Ovary (tissue), 9 donors: ENCODE measurements around the gene POP4. TPM values are rescaled to one million over a fixed set of nuclear protein-coding genes. Genes with fewer than 3 reads are reported as not detected.

Experiments
- DNase-seq, 5 donors: peaks; one replicate each; pipeline ENCODE4 v3.0.0-alpha.2; 2019 to 2020
- H3K27ac ChIP-seq, 2 donors: fragments of 200-600 bp; one replicate each; pipeline versions ENCODE4 v1.5.1 to v1.8.0; 2019 to 2022
- H3K27me3 ChIP-seq: fragments of 200-600 bp; one replicate; pipeline ENCODE4 v1.8.0; 2022
- H3K36me3 ChIP-seq: fragments of 200-600 bp; sonication (generic); one replicate; pipeline ENCODE4 v1.5.1; 2019
- H3K4me1 ChIP-seq: one replicate; pipeline ENCODE4 v1.8.1; 2013; ENCODE audit warnings: mild to moderate bottlenecking, moderate library complexity; ENCODE audit not compliant: insufficient read depth
- H3K4me3 ChIP-seq: fragments of 200-600 bp; sonication (generic); one replicate; pipeline ENCODE4 v1.5.1; 2017
- H3K9me3 ChIP-seq, 2 donors: fragments of 200-600 bp in 1 of 2; sonication (generic) in 1 of 2; one replicate each; pipeline versions ENCODE4 v1.5.1 to v1.8.1; 2013 to 2019; ENCODE audit warnings: mild to moderate bottlenecking in 1 of 2, moderate library complexity in 1 of 2
- EP300 ChIP-seq: sonication (generic); formaldehyde crosslinking; IDR thresholded peaks from one replicate; pipeline ENCODE4 v1.6.1; 2017; ENCODE audit warnings: antibody characterized with exemption
- POLR2A ChIP-seq: fragments of 450-650 bp; IDR thresholded peaks from one replicate; pipeline ENCODE4 v1.6.1; 2017; ENCODE audit warnings: antibody characterized with exemption, mild to moderate bottlenecking, moderate library complexity
- WGBS, 3 donors: extraction: QIAGEN DNeasy Blood & Tissue Kit in 1 of 3; methylation state at CpG; one replicate each; pipeline versions ENCODE4 v1.1.5 to v1.1.7; 2013 to 2017; 5-methylcytosine and 5-hydroxymethylcytosine counted together
- intact Hi-C, 4 donors: fragments of 100-400 bp; cut with DNase I; formaldehyde crosslinking; loops; one replicate each; pipeline versions ENCODE4 v1.11.0 to v1.15.1; 2022 to 2023
- polyA plus RNA-seq, 2 donors: library from polyadenylated mRNA; stranded (reverse); fragments of 200-250 nt in 1 of 2; fragments of 350-450 nt in 1 of 2; fragmentation: Illumina TruSeq in 1 of 2; extraction: RNeasy Lipid Tissue Mini Kit (QIAGEN cat#74804) in 1 of 2; gene quantifications; one replicate each; pipeline ENCODE4 v1.2.3, GENCODE V29; 2013 to 2014
- total RNA-seq, 7 donors: library from RNA; depleted of rRNA in 2 of 7; stranded (reverse); fragments of >200 nt in 2 of 7; fragmentation: NEBNext Ultra II Directional in 3 of 7; extraction: Animal tissue kit (Norgen Biotek cat#: 25700) in 3 of 7; gene quantifications; one replicate each; pipeline versions ENCODE4 v1.1.0 to v1.2.4, GENCODE V29; 2016 to 2023
- TF ChIP-seq, protein P1 (sequence below), 3 donors: fragments of 450-650 bp in 2 of 3; fragments of 200-600 bp in 1 of 3; IDR thresholded peaks; one replicate each; pipeline versions ENCODE4 v1.5.1 to v1.8.0; 2016 to 2022; ENCODE audit warnings: antibody characterized with exemption in 3 of 3, mild to moderate bottlenecking in 1 of 3
- donor health status: DM: no; HTN: no; CAD: no; lungs with moderate emphysema.
- donor health status: DM: no; HTN: no; CAD: no.
- donor health status: Bipolar disorder and iron deficiency.
- donor health status: DM: yes; HTN: yes; CAD: no.
- donor health status: DM: no; HTN: no; CAD: no.
- donor health status: DM: yes; HTN: yes; CAD: no.

Gene POP4
- total and polyA plus RNA-seq, 9 donors: 32.9 to 92.9 (median 38.9) TPM

DNA sequence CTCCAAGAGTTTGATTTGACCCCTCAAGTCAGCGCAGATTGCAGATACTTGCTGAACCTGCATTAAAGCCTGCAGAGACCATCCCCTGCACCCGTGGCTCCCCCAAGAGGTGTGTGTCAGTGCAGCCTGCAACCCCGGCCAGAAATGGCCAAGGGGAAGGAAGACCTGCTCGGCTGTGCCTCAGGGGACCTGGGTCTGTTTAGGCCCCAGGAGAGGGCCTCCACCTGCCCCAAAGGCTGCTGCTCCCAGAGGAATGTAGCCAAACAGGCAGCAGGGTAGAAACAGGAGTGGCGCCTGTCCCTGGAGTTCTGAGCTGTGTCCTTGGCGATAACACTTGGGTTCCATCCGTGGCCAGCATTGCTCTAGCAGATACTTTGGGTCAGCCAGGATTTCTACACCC lies 8.0 kb downstream of the POP4 start:
- no peaks in the 10 kb centered on the region for H3K9me3 ChIP-seq
- H3K27ac ChIP-seq: no peak overlapping the region
- TF ChIP-seq, protein P1, sequence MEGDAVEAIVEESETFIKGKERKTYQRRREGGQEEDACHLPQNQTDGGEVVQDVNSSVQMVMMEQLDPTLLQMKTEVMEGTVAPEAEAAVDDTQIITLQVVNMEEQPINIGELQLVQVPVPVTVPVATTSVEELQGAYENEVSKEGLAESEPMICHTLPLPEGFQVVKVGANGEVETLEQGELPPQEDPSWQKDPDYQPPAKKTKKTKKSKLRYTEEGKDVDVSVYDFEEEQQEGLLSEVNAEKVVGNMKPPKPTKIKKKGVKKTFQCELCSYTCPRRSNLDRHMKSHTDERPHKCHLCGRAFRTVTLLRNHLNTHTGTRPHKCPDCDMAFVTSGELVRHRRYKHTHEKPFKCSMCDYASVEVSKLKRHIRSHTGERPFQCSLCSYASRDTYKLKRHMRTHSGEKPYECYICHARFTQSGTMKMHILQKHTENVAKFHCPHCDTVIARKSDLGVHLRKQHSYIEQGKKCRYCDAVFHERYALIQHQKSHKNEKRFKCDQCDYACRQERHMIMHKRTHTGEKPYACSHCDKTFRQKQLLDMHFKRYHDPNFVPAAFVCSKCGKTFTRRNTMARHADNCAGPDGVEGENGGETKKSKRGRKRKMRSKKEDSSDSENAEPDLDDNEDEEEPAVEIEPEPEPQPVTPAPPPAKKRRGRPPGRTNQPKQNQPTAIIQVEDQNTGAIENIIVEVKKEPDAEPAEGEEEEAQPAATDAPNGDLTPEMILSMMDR (IDR thresholded peaks at IDR 0.05): no peak
- TF ChIP-seq EP300 (no peak), POLR2A (no peak)
- DNase-seq: no peak
- H3K27me3 ChIP-seq: no peaks in the 10 kb centered on the region
- no peaks in the 10 kb centered on the region for H3K4me1 ChIP-seq
- no peaks in the 10 kb centered on the region for H3K36me3 ChIP-seq
- intact Hi-C loops: loop anchor here in 2 of 4 donors (10.0 kb wide), 2 partner anchors 51 to 261 kb away; partner anchors contain the start of gene PLEKHF1 (in 1 of the 2)
- no peak overlapping the region for H3K4me3 ChIP-seq
- WGBS, 3 donors: 73 to 85% (median 84%) methylated on average over 7 of the region's 7 CpGs

DNA sequence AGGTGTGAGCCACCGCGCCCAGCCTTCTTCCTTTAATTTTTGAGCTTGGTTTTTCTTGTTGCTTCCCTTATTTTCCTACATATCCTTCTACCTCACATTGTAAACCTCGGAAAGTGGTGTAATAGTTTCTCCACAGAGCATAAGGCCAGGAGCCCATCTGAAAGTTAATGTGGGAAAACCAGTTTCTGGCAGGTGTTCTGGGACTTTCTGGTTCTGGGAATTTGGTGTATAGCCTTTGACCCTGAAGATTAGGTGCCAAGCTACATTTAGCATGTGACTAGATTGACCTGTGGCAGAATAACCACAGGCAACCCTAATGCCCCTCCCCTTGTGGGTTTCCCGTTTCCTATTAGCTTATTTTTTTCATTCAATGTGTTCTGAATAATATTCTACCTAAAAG lies 8.7 kb downstream of the POP4 start:
- H3K36me3 ChIP-seq: no peaks in the 10 kb centered on the region
- 74 to 93% (median 87%) methylated on average over 4 of the region's 4 CpGs for WGBS, 3 donors
- TF ChIP-seq EP300: no peak
- TF ChIP-seq POLR2A: no peak
- TF ChIP-seq, protein P1 (IDR thresholded peaks at IDR 0.05): no peak

DNA sequence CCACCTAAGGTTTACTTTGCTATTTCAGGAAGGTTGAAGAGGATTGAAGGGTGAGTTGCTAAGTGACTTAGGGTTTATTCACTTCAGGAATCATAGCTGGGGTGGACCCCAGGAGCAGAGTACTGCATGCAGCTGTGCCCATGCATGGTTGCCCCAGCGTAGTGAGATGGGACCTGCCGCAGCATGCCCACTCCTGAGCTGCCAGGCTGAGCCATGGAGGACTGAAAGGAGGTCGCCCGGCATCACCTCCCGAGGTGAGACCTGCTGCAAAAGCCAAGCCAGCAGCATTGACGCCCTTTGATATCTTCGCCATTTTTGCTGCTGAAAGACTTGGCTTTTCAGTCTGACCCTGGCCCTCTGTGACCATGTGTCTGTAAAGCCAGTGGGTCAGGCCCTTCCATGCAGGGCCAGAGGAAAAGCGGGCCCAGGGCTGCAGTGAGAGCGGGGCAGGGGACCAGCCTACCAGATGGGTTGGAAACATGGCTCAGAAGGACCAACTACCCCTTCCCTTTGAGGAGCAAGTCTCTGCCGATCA lies 9.9 kb downstream of the POP4 start:
- H3K27me3 ChIP-seq: no peaks in the 10 kb centered on the region
- TF ChIP-seq EP300 (no peak), POLR2A (no peak)
- TF ChIP-seq, protein P1 (IDR thresholded peaks at IDR 0.05): no peak
- WGBS, 3 donors: 84 to 91% (median 86%) methylated on average over 10 of the region's 10 CpGs
- no peaks in the 10 kb centered on the region for H3K36me3 ChIP-seq
- no peaks in the 10 kb centered on the region for H3K4me1 ChIP-seq
- H3K4me3 ChIP-seq: no peak overlapping the region
- H3K9me3 ChIP-seq: no peaks in the 10 kb centered on the region
- DNase-seq: no peak
- intact Hi-C loops: loop anchor here in 2 of 4 donors (10.0 kb wide), 2 partner anchors 49 to 259 kb away; partner anchors contain the start of gene PLEKHF1 (in 1 of the 2)
- no peak overlapping the region for H3K27ac ChIP-seq

More for the DNA sequence above, 8.7 kb downstream of the POP4 start:
- no peaks in the 10 kb centered on the region for H3K4me1 ChIP-seq
- H3K4me3 ChIP-seq: no peak overlapping the region
- DNase-seq: no peak
- intact Hi-C loops: loop anchor here in 2 of 4 donors (10.0 kb wide), 2 partner anchors 50 to 260 kb away; partner anchors contain the start of gene PLEKHF1 (in 1 of the 2)
- H3K27me3 ChIP-seq: no peaks in the 10 kb centered on the region
- H3K9me3 ChIP-seq: no peaks in the 10 kb centered on the region
- no peak overlapping the region for H3K27ac ChIP-seq

DNA sequence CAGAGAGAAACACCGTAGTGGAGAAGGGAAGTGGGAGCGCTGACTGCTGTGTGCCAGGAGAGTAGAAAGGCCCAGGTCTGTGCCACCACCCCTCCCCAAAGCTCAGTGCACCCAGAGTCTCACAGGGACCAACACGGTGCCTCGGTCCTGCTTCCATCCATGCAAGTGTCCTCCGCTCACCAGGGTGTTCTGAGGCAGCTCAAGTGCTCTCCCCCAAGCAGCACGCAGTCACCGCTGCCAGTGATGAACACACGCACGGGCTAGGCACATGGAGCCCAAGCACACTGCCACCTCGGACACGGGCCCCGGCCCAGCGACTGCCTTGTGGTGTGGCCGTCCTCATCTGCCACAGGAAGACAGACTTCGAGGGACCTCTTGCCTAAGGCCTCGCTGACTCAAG lies 10.5 kb downstream of the POP4 start:
- no peaks in the 10 kb centered on the region for H3K27me3 ChIP-seq
- WGBS, 3 donors: 84 to 87% (median 84%) methylated on average over 16 of the region's 16 CpGs
- intact Hi-C loops: loop anchor here in 2 of 4 donors (10.0 kb wide), 2 partner anchors 48 to 258 kb away; partner anchors contain the start of gene PLEKHF1 (in 1 of the 2)
- TF ChIP-seq POLR2A (no peak), EP300 (no peak)
- TF ChIP-seq, protein P1 (IDR thresholded peaks at IDR 0.05): no peak
- no peak overlapping the region for H3K4me3 ChIP-seq
- no peak for DNase-seq
- H3K36me3 ChIP-seq: no peaks in the 10 kb centered on the region
- no peak overlapping the region for H3K27ac ChIP-seq
- H3K4me1 ChIP-seq: no peaks in the 10 kb centered on the region
- no peaks in the 10 kb centered on the region for H3K9me3 ChIP-seq
